Stimulated activated naive CD8-positive, alpha-beta T cell treated with anti-CD3 and anti-CD28 coated beads, Interleukin-15, Interleukin-2, amounts not matched to agents 100 ng/mL and 50 ng/mL, for 24 hours (primary cell): ENCODE data around the gene KCNMB4.

Experiments
- H3K27ac Mint-ChIP-seq: one replicate; pipeline ENCODE4 v1.8.0; 2021; ENCODE audit warnings: mild to moderate bottlenecking, mixed read lengths
- H3K27me3 Mint-ChIP-seq: one replicate; pipeline ENCODE4 v1.8.0; 2021; ENCODE audit warnings: mixed read lengths
- H3K36me3 Mint-ChIP-seq: one replicate; pipeline ENCODE4 v1.8.0; 2021; ENCODE audit warnings: low read depth, mixed read lengths
- H3K4me1 Mint-ChIP-seq: one replicate; pipeline ENCODE4 v1.8.0; 2021; ENCODE audit warnings: low read depth, mixed read lengths
- H3K4me3 Mint-ChIP-seq: one replicate; pipeline ENCODE4 v1.8.0; 2021; ENCODE audit warnings: mild to moderate bottlenecking, mixed read lengths
- H3K9me3 Mint-ChIP-seq: one replicate; pipeline ENCODE4 v1.8.0; 2021; ENCODE audit warnings: mixed read lengths

KCNMB4 gene

GRCh38 chr12:70444903-70445302, 78.8 kb downstream of the KCNMB4 start:
- no peaks in the 10 kb centered on the region for H3K4me1 Mint-ChIP-seq
- peaks cover 4% of the 10 kb centered on the region for H3K27me3 Mint-ChIP-seq
- no peak overlapping the region for H3K4me3 Mint-ChIP-seq
- H3K36me3 Mint-ChIP-seq, result no peaks in the 10 kb centered on the region
- peaks cover 8% of the 10 kb centered on the region for H3K9me3 Mint-ChIP-seq
- no peak overlapping the region for H3K27ac Mint-ChIP-seq

DNA sequence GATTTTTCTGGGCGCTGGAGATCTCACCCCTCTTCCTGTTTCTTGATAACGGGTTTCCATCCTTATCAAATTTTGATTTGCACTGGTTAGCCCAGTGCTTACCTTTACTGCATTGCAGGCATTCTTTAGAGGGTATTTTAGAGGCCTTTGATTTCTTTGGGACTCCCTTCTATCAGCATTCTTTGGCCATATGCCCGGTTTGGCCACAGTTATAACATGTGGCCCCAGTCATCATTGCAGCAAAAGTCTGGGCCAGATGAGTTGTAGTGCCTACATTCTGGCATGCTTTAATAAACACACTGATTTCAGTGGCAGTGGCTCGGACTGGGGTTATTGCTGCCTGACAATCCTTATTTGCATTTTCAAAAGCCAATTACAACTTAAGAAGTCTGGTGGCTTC, 82.3 kb downstream of the KCNMB4 start:
- Mint-ChIP-seq H3K4me1 (no peaks in the 10 kb centered on the region), H3K9me3 (peaks cover 15% of the 10 kb centered on the region), H3K4me3 (no peak overlapping the region), H3K36me3 (no peaks in the 10 kb centered on the region), H3K27ac (no peak overlapping the region), H3K27me3 (no peaks in the 10 kb centered on the region)

DNA sequence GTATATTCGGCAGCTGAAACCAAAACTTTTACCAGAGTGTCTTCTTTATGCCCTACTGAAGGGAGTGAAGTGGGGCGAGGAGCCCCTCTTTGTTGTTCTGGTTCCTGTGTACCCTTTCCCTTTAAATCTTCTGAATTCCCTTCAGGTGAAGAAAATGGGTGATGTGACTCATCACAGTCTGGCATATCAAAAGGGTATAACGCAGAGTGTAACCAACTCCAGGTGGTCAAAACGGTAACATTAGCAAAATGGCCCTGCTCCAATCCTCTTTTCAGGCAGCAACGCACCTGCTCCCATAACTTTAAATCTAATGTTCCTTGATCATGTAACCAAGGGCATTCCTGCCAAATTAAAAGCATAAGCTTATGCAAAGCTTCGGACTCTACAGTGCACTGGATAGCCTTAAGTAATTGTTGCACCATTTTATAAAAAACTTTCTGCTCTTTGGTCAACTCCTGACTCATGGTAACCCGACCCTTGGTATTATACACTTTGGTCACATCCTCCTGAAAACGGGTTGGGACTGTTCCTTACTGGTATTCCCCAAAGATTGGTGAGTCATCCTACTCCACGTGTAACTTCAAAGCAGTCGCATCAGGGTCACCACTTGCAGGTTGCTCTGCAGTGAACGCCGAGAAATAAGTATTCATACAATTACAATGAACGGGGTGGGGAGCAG, 83.1 kb downstream of the KCNMB4 start:
- Mint-ChIP-seq H3K27me3 (no peaks in the 10 kb centered on the region), H3K9me3 (peaks cover 15% of the 10 kb centered on the region)

DNA sequence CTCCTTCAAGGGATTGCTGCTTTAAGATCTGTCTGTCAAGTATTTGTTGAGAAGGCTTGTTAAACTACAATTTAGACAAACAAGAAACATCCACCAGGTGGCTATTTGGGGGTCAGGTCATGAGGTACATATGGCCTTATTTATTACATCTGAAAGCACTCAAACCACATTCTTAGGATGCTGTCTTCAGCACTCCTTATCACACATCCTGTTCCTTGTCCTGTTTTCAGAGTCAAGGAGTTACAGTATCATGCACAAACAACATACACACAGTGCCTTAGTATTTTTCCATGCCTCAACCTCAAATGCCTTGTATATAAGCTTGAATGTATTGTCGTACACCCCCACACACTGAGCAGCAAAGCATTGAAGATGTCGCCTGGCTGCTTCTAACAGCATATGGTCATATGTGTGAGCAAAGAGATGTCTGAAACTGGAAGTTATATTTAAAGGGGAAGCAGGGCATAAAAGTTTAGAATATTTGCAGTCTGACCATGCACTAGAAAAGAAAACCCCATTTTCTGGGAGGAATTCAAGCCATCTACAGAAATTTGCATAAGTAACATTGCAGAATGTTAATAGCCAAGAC, 83.8 kb downstream of the KCNMB4 start:
- Mint-ChIP-seq H3K27me3 (no peaks in the 10 kb centered on the region), H3K4me1 (no peaks in the 10 kb centered on the region), H3K4me3 (no peak overlapping the region), H3K36me3 (no peaks in the 10 kb centered on the region), H3K9me3 (peaks cover 15% of the 10 kb centered on the region), H3K27ac (no peak overlapping the region)

More for the DNA sequence above, 83.1 kb downstream of the KCNMB4 start:
- no peaks in the 10 kb centered on the region for H3K36me3 Mint-ChIP-seq
- H3K4me3 Mint-ChIP-seq, result no peak overlapping the region
- no peaks in the 10 kb centered on the region for H3K4me1 Mint-ChIP-seq
- H3K27ac Mint-ChIP-seq, result no peak overlapping the region

- peaks cover 15% of the 10 kb centered on the region for H3K9me3 Mint-ChIP-seq
- no peak overlapping the region for H3K4me3 Mint-ChIP-seq
- H3K36me3 Mint-ChIP-seq, result no peaks in the 10 kb centered on the region
- H3K27me3 Mint-ChIP-seq, result peaks cover 6% of the 10 kb centered on the region
- H3K4me1 Mint-ChIP-seq, result no peaks in the 10 kb centered on the region
- no peak overlapping the region for H3K27ac Mint-ChIP-seq
Observed at GRCh38 chr12:70451528-70451927, 85.4 kb downstream of the KCNMB4 start.

DNA sequence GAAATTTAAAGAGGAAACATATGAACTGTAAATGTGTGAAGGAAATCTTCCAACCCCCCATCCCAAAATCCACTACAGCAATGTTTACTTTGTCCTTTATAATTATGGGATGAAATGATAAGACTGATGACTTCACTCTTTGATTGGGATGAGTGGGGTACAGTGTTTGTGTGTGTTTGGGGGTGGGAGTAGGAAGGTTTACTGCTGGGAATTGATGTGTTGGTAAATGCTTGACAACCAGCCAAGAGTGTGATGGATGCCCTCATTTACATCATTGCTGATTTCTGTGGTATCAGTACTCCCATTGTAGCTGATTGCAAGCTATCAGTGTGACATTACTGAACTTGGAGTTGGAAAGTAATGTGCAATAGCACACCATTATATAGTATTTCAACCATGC, 90.9 kb downstream of the KCNMB4 start:
- Mint-ChIP-seq H3K27me3 (peaks cover 15% of the 10 kb centered on the region), H3K27ac (no peak overlapping the region), H3K4me3 (no peak overlapping the region)

GRCh38 chr12:70459786-70460185, 93.7 kb downstream of the KCNMB4 start:
- H3K9me3 Mint-ChIP-seq, result peaks cover 18% of the 10 kb centered on the region
- H3K27ac Mint-ChIP-seq, result no peak overlapping the region
- peaks cover 23% of the 10 kb centered on the region for H3K27me3 Mint-ChIP-seq
- peaks cover 4% of the 10 kb centered on the region for H3K36me3 Mint-ChIP-seq
- H3K4me3 Mint-ChIP-seq, result no peak overlapping the region
- H3K4me1 Mint-ChIP-seq, result no peaks in the 10 kb centered on the region

More for the DNA sequence above, 90.9 kb downstream of the KCNMB4 start:
- Mint-ChIP-seq H3K36me3 (peaks cover 4% of the 10 kb centered on the region), H3K9me3 (peaks cover 14% of the 10 kb centered on the region), H3K4me1 (no peaks in the 10 kb centered on the region)

DNA sequence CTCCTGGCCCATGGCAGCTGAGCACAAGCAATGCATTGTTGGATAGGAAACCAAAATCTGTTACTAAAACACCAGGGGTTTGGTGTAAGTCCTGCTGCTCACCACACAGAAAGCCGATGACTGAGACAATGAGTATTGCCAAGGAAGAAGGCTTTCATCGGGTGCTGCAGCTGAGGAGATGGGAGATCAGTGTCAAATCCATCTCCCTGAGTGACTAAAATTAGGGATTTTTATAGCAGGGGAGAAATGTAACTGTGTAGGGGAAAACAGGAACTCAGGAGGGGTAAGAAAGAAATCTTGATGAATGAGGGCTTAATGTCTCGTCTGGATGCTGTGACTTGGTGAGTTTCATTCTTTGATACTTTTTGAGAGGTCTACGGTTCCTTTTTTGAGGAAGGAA, 97.9 kb downstream of the KCNMB4 start:
- no peak overlapping the region for H3K4me3 Mint-ChIP-seq
- H3K27me3 Mint-ChIP-seq, result peaks cover 16% of the 10 kb centered on the region
- H3K4me1 Mint-ChIP-seq, result no peaks in the 10 kb centered on the region
- H3K36me3 Mint-ChIP-seq, result peaks cover 4% of the 10 kb centered on the region
- H3K9me3 Mint-ChIP-seq, result peaks cover 16% of the 10 kb centered on the region
- H3K27ac Mint-ChIP-seq, result no peak overlapping the region

- Mint-ChIP-seq H3K4me1 (no peaks in the 10 kb centered on the region), H3K27me3 (peaks cover 11% of the 10 kb centered on the region), H3K36me3 (no peaks in the 10 kb centered on the region), H3K9me3 (peaks cover 4% of the 10 kb centered on the region), H3K27ac (no peak overlapping the region), H3K4me3 (no peak overlapping the region)
Observed at GRCh38 chr12:70466753-70467152, 100.7 kb downstream of the KCNMB4 start.

DNA sequence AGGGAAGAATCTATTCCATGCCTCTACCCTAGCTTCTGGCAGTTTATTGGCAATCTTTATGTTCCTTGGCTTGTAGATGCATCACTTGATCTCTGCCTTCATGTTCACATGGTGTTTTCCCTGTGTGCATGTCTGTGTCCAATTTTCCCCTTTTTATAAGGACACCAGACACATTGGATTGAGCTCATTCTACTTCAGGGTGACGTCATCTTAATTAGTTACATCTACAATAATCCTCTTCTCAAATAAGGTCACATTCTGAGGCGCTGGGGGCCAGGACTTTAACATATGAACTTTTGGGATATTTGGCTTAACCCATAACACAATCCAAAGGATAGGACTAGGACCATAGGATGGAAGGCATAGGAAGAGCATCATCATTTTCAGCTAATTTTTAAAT, 101.4 kb downstream of the KCNMB4 start:
- peaks cover 4% of the 10 kb centered on the region for H3K9me3 Mint-ChIP-seq
- no peaks in the 10 kb centered on the region for H3K4me1 Mint-ChIP-seq
- H3K36me3 Mint-ChIP-seq, result no peaks in the 10 kb centered on the region
- H3K27me3 Mint-ChIP-seq, result peaks cover 11% of the 10 kb centered on the region
- no peak overlapping the region for H3K27ac Mint-ChIP-seq
- H3K4me3 Mint-ChIP-seq, result no peak overlapping the region

DNA sequence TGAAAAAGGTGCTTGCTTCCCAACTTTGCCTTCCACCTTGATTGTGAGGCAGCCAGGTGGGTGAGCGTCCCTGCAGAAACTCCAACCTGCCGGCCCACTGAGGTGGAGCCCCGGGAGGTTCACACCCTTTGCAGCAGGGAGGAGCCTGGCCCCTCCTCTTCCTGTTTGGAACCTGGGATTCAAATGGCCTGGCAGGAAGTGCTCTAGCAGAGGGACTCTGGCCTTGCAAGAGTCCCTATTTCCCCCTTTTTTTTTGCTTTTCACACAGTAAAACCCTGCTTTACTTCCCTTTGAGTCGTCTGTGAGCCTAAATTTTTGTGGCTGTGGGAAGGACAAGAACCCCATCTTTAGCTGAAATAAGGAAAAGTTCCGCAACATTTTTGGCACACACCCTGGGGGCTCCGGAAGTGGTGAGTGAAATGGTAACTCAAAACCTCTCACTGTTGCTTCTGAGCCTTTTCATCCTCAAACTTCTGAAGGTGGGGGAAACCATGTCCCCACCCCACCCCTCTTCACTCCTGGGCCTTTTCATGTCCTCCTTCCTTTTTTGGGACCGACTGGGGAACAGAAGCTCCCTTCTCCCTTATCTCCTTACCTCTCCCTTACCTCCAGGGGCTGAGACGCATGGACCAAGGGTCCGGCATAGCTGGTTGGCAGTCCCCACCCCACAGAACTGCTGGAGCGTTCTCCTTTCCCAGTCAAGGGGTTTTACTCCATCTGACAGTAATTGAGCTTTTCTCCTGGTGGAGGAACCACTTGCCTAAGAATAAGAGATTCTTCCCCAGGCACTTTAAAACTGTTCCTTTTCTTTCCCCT, 102.0 kb downstream of the KCNMB4 start:
- peaks cover 4% of the 10 kb centered on the region for H3K9me3 Mint-ChIP-seq
- H3K4me1 Mint-ChIP-seq, result no peaks in the 10 kb centered on the region
- H3K27ac Mint-ChIP-seq, result no peak overlapping the region
- H3K4me3 Mint-ChIP-seq, result no peak overlapping the region
- no peaks in the 10 kb centered on the region for H3K36me3 Mint-ChIP-seq
- H3K27me3 Mint-ChIP-seq, result peaks cover 16% of the 10 kb centered on the region

- no peak overlapping the region for H3K27ac Mint-ChIP-seq
- H3K4me3 Mint-ChIP-seq, result no peak overlapping the region
- H3K27me3 Mint-ChIP-seq, result peaks cover 16% of the 10 kb centered on the region
- no peaks in the 10 kb centered on the region for H3K36me3 Mint-ChIP-seq
- H3K4me1 Mint-ChIP-seq, result no peaks in the 10 kb centered on the region
- peaks cover 4% of the 10 kb centered on the region for H3K9me3 Mint-ChIP-seq
Observed at GRCh38 chr12:70468741-70469140, 102.7 kb downstream of the KCNMB4 start.

DNA sequence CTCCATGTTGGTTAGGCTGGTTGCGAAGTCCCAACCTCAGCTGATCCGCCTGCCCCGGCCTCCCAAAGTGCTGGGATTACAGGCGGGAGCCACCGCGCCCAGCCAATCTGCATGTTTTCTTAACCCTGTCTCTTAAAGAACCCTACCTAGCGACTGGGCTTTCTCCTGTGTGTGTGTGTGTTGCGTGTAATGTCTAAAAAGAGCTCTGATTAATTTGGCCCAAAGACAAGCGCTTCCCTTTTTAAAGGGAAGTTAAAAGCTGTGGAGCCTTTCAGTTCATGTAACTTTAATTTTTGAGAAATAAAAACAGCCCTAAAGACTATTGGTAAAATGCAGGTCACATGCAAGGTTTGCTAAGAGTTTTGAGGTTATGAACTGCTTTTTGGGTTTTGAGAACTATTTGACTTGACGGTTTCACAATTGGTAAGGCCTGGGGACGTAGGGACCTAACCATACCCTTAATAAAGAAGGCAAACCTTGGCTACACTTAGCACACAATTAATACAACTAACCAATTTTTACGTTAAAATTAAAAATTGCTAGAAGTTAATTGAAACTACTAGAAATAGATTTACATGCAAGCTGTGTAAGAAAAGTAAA, 103.2 kb downstream of the KCNMB4 start:
- H3K9me3 Mint-ChIP-seq, result peaks cover 4% of the 10 kb centered on the region
- no peaks in the 10 kb centered on the region for H3K36me3 Mint-ChIP-seq
- no peak overlapping the region for H3K27ac Mint-ChIP-seq
- no peak overlapping the region for H3K4me3 Mint-ChIP-seq
- no peaks in the 10 kb centered on the region for H3K4me1 Mint-ChIP-seq
- H3K27me3 Mint-ChIP-seq, result peaks cover 11% of the 10 kb centered on the region

DNA sequence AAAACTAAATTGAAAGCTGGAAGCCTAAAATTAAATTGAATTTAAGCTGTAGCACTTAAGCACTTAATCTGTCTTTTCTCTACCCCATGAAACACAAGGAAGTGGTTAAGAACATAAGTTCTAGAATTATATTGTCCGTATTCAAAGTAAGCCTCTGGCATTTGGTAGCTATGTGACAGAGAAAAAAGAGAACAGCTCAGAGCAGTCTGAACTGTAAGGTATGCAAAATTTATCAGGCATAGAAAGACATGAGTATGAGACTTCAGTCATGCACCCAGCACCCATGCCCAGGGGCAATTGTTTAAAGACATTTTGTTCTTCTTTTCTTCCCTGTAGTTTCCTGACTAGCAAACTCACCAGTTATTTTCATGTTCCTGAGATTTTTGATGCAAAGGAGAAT, 116.7 kb downstream of the KCNMB4 start:
- peaks cover 13% of the 10 kb centered on the region for H3K27me3 Mint-ChIP-seq
- no peak overlapping the region for H3K27ac Mint-ChIP-seq
- H3K4me3 Mint-ChIP-seq, result no peak overlapping the region
- no peaks in the 10 kb centered on the region for H3K36me3 Mint-ChIP-seq
- peaks cover 5% of the 10 kb centered on the region for H3K4me1 Mint-ChIP-seq
- no peaks in the 10 kb centered on the region for H3K9me3 Mint-ChIP-seq
